HUES48 (cell line): Measurements from ENCODE around the gene CD69.
A peak's percentile ranks its signal among the peaks of the same experiment; 100 is the strongest.

Experiments
- H3K27ac ChIP-seq: one replicate; pipeline ENCODE4 v1.7.0; 2013; ENCODE audit warnings: low read depth, low read length, inconsistent platforms
- H3K27me3 ChIP-seq: 2 replicates; pipeline ENCODE4 v1.6.1; 2013; ENCODE audit warnings: mild to moderate bottlenecking, low read length; ENCODE audit not compliant: control insufficient read depth, insufficient read depth
- H3K36me3 ChIP-seq: 2 replicates; pipeline ENCODE4 v1.6.1; 2013; ENCODE audit warnings: low read length; ENCODE audit not compliant: control insufficient read depth, insufficient read depth
- H3K4me1 ChIP-seq: 2 replicates; pipeline ENCODE4 v1.6.1; 2013; ENCODE audit warnings: mild to moderate bottlenecking, low read length; ENCODE audit not compliant: control insufficient read depth, insufficient read depth
- H3K4me3 ChIP-seq: 2 replicates; pipeline ENCODE4 v1.5.1; 2013; ENCODE audit warnings: mild to moderate bottlenecking, low read depth, low read length
- H3K9ac ChIP-seq: 2 replicates; pipeline ENCODE4 v1.6.1; 2013; ENCODE audit warnings: mild to moderate bottlenecking, low read depth, low read length, moderate library complexity
- H3K9me3 ChIP-seq: 2 replicates; pipeline ENCODE4 v1.6.1; 2013; ENCODE audit warnings: low read length; ENCODE audit not compliant: control insufficient read depth, insufficient read depth

CD69 gene

DNA sequence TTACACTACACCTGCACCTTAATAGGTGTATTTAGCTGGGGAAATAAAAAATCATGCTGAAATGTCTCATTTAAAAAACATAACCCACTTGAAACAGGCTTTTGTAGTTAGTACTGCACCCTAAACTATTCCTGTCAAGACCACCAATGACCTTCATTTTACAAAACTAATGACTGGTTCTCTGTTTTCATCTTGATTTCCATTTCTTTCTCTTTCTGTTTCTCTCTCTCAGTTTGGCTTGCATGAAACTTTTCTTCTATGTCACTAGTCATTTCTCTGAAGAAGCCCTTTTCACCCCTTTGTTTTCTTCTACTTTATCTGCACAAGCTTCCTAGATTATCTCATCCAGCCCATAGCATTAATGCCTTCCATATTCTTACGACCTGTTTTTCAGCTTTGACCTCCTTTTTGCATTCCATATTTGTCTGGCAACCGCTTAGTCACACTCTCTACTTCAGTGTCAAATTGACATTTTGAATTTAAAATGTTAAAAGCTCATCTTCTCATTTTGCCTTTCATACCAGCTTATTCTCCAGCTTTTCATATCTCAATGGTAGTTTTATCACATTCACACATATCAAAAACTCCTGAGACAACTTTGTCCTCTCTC lies 33.9 kb upstream of the CD69 start:
- Histone ChIP-seq H3K9ac (no peak overlapping the region), H3K4me1 (peaks cover 25% of the 10 kb centered on the region), H3K27ac (no peak overlapping the region)

DNA sequence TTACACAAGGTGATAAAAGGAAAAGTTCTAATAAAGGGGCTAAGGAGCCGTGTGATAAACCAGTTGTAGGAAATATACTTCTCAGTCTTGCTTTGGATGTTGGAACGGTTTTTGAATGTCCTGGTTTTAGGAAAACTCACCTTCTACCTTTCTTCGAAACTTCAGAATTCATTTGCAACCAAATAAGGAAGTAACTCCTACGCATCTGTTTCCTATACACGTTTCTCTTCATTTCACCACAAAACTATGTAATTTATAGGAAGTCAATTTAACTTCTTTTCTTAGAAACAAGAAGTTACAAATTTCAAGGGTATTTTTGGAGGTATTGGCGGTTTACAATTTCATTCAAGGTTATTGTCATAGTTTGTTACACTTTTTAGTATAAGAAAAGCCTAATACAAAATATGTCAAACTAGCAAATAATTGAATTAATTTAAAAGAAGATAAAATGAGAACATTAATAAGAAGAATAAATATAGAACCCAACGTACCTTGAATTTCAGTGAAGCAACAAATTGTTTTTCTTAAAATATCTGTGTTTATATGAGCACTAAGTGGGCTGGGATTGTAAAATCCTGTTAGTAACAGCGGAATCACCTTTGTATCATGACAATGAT lies 33.2 kb upstream of the CD69 start:
- Histone ChIP-seq H3K9me3 (peaks cover 5% of the 10 kb centered on the region; the same call in 1 of the 2 replicates), H3K36me3 (no peaks in the 10 kb centered on the region), H3K4me1 (peaks cover 25% of the 10 kb centered on the region), H3K27ac (no peak overlapping the region), H3K4me3 (no peak overlapping the region), H3K27me3 (no peaks in the 10 kb centered on the region), H3K9ac (no peak overlapping the region)

More for the DNA sequence above, 33.9 kb upstream of the CD69 start:
- peaks cover 2% of the 10 kb centered on the region; the same call in 1 of the 2 replicates for H3K9me3 ChIP-seq
- no peaks in the 10 kb centered on the region for H3K36me3 ChIP-seq
- no peaks in the 10 kb centered on the region for H3K27me3 ChIP-seq
- no peak overlapping the region for H3K4me3 ChIP-seq

DNA sequence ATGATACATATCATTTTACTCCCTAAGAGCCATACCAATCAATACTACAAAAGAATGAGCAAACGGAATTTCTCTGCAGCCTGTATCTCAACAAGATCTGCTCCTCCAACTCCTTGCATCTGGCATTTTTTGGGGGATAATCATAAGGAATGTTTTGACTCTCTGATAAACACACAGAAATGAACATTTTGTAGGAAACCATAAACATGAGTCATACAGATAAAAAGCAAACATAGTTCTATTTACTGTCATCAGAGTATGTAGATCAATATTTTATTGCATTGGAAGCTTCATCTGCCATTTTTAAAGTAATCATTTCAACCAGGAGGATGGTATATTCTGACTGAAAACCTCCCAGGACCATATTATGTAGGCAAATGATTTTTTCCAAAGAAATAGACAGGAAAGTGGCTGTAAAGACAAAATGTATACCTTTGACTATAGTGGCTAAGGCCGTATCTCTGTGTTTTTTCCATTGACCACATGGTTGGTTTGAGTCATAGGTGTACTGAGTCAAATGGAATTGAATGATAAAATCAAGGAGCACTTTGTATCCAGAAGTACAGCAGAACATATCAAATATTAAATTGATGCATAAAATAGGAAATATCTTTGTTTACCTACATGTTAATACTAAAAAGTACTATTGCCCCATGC lies 32.4 kb upstream of the CD69 start:
- Histone ChIP-seq H3K9me3 (peaks cover 5% of the 10 kb centered on the region; the same call in 1 of the 2 replicates), H3K36me3 (no peaks in the 10 kb centered on the region), H3K27ac (no peak overlapping the region), H3K4me1 (peaks cover 27% of the 10 kb centered on the region), H3K4me3 (no peak overlapping the region), H3K9ac (no peak overlapping the region), H3K27me3 (no peaks in the 10 kb centered on the region)

DNA sequence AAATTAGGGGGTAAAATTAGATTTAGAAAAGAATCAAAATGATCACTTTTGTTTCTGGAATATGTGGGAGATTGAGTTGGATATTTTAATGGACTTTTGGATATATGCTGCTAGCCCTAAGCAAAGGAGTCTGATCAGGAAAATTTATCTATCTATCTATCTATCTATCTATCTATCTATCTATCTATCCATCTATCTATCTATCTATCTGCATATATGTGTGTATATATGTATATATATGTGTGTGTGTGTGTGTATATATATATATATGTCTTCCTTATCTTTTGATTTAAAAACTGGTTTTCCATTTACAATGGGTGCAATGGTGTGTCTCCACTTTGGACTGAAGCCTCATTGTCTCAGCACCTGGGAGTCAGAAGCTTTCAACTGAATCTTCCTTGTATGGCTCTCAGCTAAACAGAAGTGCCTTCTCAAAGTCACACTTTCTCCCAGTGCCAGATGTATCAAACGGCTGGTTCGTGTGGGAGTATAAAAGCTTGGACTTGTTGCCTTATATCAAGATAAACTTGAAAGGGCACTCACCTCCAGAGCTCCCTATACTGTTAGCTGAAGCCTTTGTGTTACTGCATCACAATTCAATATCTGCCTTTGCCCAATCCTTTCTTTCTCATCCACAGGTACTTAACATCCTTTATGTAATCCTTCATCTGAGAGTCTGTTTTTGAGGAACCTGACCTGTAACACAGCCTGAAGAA lies 31.6 kb upstream of the CD69 start:
- Histone ChIP-seq H3K27ac (no peak overlapping the region), H3K27me3 (no peaks in the 10 kb centered on the region), H3K4me1 (peaks cover 28% of the 10 kb centered on the region), H3K9me3 (peaks cover 5% of the 10 kb centered on the region; the same call in 1 of the 2 replicates), H3K4me3 (no peak overlapping the region), H3K9ac (no peak overlapping the region), H3K36me3 (no peaks in the 10 kb centered on the region)

DNA sequence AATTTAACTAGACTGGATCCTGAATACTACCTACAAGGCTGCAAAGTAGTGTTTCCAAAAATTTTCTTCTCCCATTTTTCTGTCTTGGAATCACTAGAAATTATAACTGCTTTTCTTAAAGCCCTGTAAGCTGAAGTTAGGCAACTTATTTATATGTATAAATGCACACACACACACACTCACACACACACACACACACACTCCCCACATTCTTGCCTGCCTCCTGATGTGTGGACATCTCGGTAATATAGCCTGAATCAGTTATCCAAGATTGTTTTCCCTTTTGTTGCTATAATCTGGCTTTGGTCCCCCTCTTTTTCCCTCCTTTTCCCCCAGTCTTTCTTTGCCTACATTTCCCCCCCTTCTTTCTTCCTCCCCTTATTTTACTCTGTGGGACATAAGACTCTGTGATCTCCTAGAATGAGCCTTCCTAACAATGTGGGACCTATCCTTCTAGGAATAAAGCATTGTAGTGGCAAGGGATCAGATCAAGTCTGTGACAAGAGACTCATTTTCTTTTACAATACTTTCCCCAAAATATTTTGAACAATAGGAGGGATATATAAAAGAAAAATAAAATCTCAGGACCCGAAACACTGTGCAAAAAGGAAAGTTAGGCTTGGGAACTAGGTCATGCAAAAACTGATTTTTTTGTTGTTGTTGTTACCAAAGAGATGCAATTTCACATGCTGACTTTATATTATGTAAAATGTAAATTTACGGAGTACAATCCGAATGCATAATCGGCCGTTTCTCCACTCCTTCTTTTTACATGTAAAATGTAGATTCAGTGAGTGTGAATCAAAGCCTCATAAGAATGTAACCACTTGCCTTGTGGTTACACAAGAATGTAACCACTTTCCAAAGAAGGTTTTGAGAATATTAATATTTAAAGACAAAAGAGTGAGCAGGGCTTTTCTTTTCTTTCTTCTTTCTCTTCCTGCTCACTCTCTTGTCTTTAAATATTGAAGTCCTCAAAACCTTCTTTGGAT lies 26.3 kb upstream of the CD69 start:
- Histone ChIP-seq H3K27me3 (no peaks in the 10 kb centered on the region), H3K36me3 (no peaks in the 10 kb centered on the region), H3K4me3 (no peak overlapping the region), H3K9ac (no peak overlapping the region), H3K27ac (peak overlapping the region; percentile 67), H3K9me3 (peaks cover 5% of the 10 kb centered on the region; the same call in 1 of the 2 replicates), H3K4me1 (peaks cover 54% of the 10 kb centered on the region)

DNA sequence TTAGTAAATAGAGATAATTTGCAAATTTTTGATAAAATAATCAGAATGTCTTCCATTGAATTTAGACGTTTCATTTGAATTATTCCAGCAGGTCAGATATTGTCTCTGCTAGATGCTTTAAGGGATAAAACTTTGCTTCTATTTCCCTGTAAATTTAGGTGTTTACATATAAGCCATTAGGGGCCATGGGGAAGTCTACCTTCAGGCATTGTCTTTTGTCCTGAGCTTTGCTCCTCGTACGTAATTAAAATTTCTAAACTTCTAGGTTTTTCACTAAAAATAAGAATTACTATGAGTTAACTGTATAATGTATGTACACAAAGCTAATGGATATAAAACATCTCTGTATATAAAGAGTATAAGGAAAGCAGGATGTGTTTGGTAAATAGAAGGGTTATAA lies 24.1 kb upstream of the CD69 start:
- H3K27ac ChIP-seq = peak overlapping the region; percentile 67
- H3K36me3 ChIP-seq = no peaks in the 10 kb centered on the region
- peak overlapping the region; percentile 13; the same call in 1 of the 2 replicates for H3K9ac ChIP-seq
- H3K4me1 ChIP-seq = peaks cover 54% of the 10 kb centered on the region
- H3K9me3 ChIP-seq = peaks cover 5% of the 10 kb centered on the region; the same call in 1 of the 2 replicates
- no peaks in the 10 kb centered on the region for H3K27me3 ChIP-seq
- peak overlapping the region; percentile 20 for H3K4me3 ChIP-seq

DNA sequence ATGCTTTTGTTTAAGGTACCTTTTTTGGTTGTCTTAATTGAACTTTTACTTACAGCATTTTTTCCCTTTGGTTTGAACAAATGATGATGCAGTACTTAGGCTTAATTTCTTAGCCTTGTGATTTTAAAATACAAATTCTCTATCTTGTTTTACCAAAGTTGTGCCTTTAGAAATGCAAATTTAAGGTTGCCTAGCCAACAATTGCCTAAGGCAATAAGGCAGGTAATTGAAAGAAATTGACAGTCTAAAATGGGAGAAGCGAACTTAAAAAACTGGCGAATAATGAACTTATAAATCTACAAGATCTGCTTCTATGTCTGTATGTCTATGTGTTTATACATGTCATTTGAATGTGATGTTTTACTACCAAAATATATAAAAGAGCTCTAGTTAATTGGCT lies 23.6 kb upstream of the CD69 start:
- H3K9me3 ChIP-seq = peaks cover under 1% of the 10 kb centered on the region; the same call in 1 of the 2 replicates
- peak overlapping the region; percentile 67 for H3K27ac ChIP-seq
- no peaks in the 10 kb centered on the region for H3K27me3 ChIP-seq
- peak overlapping the region; percentile 20 for H3K4me3 ChIP-seq
- H3K9ac ChIP-seq = no peak overlapping the region
- no peaks in the 10 kb centered on the region for H3K36me3 ChIP-seq
- H3K4me1 ChIP-seq = peaks cover 54% of the 10 kb centered on the region

DNA sequence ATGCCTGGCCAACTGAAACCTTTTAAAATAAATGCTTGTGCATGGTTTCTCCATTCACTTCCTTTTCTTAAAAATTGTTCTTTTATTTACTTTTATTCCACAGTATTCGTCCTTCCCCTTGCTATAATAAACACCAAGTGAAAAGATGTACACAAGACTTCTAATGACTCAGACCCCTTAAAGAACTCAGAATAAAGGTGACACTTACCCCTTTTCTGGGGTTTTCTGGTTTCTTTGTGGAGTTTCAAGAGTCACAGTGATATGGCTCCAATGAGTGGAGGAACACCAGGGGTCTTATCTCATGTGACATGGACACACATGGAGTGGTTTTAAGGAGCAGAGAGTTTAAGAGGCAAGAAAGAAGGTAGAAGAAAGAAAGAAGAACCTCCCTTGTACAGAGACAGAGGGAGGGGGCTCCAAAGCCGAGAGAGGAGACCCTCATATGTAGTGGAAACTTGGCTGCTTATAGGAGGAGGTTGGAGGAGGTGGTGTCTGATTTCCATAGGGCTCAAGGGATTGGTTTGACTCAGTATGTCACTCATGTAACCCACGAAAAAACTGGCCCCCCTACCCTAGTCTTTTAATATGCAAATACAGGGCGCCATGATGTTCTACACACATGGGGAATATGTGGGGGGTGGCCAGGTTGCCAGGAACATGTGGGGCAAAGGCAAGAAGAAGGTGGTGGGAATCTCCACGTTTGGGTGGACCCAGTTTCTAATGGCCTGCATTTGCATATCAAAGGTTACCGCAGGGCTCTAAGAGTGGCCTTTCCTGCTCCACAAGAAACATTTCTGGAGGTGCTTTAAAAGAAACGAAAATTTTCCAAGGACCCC lies 22.1 kb upstream of the CD69 start:
- Histone ChIP-seq H3K4me1 (peaks cover 49% of the 10 kb centered on the region), H3K27me3 (no peaks in the 10 kb centered on the region), H3K27ac (peak overlapping the region; percentile 42), H3K9ac (no peak overlapping the region), H3K4me3 (no peak overlapping the region), H3K9me3 (no peaks in the 10 kb centered on the region; the same call in 1 of the 2 replicates), H3K36me3 (no peaks in the 10 kb centered on the region)

DNA sequence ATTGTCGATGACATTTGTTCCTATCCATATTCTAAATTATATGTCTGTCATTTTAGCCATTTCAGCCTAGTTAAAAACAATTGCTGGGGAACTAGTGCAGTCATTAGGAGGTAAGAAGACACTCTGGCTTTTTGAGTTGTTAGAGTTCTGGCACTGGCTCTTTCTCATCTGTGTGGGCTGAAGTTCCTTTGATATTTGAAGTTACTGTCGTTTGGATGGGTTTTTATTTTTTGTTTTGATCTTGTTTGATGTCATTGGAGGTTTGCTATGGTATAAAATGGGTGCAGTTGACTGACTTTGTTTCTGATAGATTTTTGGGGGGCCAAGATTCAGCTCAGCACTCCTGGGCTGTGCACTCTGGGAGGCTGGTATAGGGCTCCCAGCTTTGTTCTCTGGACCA lies 20.7 kb upstream of the CD69 start:
- Histone ChIP-seq H3K9me3 (no peaks in the 10 kb centered on the region; the same call in 1 of the 2 replicates), H3K9ac (no peak overlapping the region), H3K36me3 (no peaks in the 10 kb centered on the region), H3K4me1 (peaks cover 38% of the 10 kb centered on the region), H3K27ac (no peak overlapping the region), H3K27me3 (no peaks in the 10 kb centered on the region), H3K4me3 (no peak overlapping the region)
